Measurements from ENCODE around the gene AFF3.
"Not testable (repeated sequence)": the region's sequence is repeated elsewhere in the genome, so short reads cannot be mapped to it uniquely, and the experiment has no call there.

AFF3 gene

GRCh38 chr2:99748344-99748743 is 394.0 kb downstream of the AFF3 start:
- Histone ChIP-seq H3K4me1 (ENCODE audit: insufficient read depth, poor library complexity, severe bottlenecking) (no peaks in the 10 kb centered on the region), H3K36me3 (ENCODE audit: low read depth) (no peaks in the 10 kb centered on the region), H3K27ac (ENCODE audit: poor library complexity, severe bottlenecking) (no peak overlapping the region), H3K27me3 (ENCODE audit: insufficient read depth, poor library complexity, severe bottlenecking) (no peaks in the 10 kb centered on the region), H3K9me3 (ENCODE audit: severe bottlenecking) (no peaks in the 10 kb centered on the region), H3K4me3 (ENCODE audit: severe bottlenecking) (no peak overlapping the region)
- ATAC-seq (ENCODE audit: low read depth), result no peak
- TF ChIP-seq, protein P1, sequence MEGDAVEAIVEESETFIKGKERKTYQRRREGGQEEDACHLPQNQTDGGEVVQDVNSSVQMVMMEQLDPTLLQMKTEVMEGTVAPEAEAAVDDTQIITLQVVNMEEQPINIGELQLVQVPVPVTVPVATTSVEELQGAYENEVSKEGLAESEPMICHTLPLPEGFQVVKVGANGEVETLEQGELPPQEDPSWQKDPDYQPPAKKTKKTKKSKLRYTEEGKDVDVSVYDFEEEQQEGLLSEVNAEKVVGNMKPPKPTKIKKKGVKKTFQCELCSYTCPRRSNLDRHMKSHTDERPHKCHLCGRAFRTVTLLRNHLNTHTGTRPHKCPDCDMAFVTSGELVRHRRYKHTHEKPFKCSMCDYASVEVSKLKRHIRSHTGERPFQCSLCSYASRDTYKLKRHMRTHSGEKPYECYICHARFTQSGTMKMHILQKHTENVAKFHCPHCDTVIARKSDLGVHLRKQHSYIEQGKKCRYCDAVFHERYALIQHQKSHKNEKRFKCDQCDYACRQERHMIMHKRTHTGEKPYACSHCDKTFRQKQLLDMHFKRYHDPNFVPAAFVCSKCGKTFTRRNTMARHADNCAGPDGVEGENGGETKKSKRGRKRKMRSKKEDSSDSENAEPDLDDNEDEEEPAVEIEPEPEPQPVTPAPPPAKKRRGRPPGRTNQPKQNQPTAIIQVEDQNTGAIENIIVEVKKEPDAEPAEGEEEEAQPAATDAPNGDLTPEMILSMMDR (IDR thresholded peaks at IDR 0.05; ENCODE audit: poor library complexity, severe bottlenecking), result no peak
- no peak for DNase-seq (ENCODE audit: low spot score)

DNA sequence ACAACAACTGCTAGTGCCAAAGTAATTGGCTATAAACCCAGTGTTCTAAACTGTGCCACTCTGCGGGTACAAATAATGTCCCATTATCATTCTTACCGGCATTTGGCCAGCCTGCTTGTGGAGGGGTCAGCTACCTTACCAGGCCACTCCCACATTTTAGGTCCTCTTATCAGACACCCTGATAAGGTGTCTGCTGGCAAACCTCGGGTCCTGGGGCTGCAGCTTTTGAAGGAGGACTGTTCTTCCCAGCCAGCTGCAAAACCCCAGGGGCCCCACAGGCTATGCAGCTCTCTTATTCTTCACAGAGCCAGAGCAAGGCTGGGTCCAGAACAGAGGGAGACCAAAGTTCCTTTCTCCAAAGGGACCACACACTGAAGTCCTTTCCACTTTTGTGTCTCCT is 394.5 kb downstream of the AFF3 start:
- Histone ChIP-seq H3K36me3 (ENCODE audit: low read depth) (no peaks in the 10 kb centered on the region), H3K4me3 (ENCODE audit: severe bottlenecking) (no peak overlapping the region), H3K9me3 (ENCODE audit: severe bottlenecking) (no peaks in the 10 kb centered on the region), H3K27me3 (ENCODE audit: insufficient read depth, poor library complexity, severe bottlenecking) (no peaks in the 10 kb centered on the region), H3K4me1 (ENCODE audit: insufficient read depth, poor library complexity, severe bottlenecking) (no peaks in the 10 kb centered on the region), H3K27ac (ENCODE audit: poor library complexity, severe bottlenecking) (no peak overlapping the region)
- DNase-seq (ENCODE audit: low spot score) (no peak), ATAC-seq (ENCODE audit: low read depth) (no peak)
- TF ChIP-seq, protein P1 (IDR thresholded peaks at IDR 0.05; ENCODE audit: poor library complexity, severe bottlenecking), result no peak

DNA sequence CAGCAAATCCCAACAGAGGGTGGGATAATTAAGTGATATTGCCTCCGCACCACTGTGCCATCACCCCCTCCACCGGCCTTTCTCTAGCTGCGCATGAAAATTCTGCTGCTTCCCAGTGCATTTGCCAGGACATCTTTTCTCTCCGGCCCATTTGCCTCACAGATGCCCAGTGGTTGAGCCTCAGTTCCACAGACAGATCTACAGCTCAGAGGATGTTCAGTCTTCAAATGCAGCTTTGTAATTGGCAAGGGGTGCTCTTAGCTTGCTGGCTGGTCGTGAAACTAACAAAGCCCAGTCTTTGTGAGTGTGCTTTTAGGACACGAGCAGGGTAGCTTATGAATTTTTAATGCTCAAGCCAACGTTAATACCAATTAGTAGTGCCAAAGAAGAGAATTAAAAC is 399.2 kb downstream of the AFF3 start:
- TF ChIP-seq, protein P1 (IDR thresholded peaks at IDR 0.05; ENCODE audit: poor library complexity, severe bottlenecking), result no peak
- Histone ChIP-seq H3K27me3 (ENCODE audit: insufficient read depth, poor library complexity, severe bottlenecking) (no peaks in the 10 kb centered on the region), H3K27ac (ENCODE audit: poor library complexity, severe bottlenecking) (no peak overlapping the region), H3K4me3 (ENCODE audit: severe bottlenecking) (no peak overlapping the region), H3K9me3 (ENCODE audit: severe bottlenecking) (no peaks in the 10 kb centered on the region), H3K36me3 (ENCODE audit: low read depth) (no peaks in the 10 kb centered on the region), H3K4me1 (ENCODE audit: insufficient read depth, poor library complexity, severe bottlenecking) (no peaks in the 10 kb centered on the region)
- DNase-seq (ENCODE audit: low spot score) (no peak), ATAC-seq (ENCODE audit: low read depth) (no peak)

DNA sequence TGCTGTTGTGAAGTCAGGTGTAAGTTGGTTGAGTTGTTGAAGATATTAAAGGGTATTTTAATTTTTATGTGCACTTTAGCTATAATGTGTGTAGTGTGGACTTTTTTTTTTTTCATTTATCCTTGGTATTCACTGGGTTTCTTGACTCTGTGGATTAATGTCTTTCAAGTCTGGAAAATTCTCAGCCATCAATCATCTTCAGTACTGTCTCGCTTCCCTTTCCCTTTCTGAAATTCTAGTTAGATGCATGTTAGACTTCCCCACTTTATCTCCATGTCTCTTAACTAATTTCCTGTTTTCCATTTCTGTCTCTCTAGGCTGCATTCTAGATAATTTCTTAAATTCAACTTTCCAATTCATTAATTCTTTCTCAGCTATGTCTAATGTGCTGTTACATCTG is 404.9 kb downstream of the AFF3 start:
- Histone ChIP-seq H3K27ac (ENCODE audit: poor library complexity, severe bottlenecking) (no peak overlapping the region), H3K9me3 (ENCODE audit: severe bottlenecking) (no peaks in the 10 kb centered on the region), H3K27me3 (ENCODE audit: insufficient read depth, poor library complexity, severe bottlenecking) (no peaks in the 10 kb centered on the region), H3K4me3 (ENCODE audit: severe bottlenecking) (no peak overlapping the region), H3K36me3 (ENCODE audit: low read depth) (no peaks in the 10 kb centered on the region), H3K4me1 (ENCODE audit: insufficient read depth, poor library complexity, severe bottlenecking) (peaks cover 6% of the 10 kb centered on the region)
- TF ChIP-seq, protein P1 (IDR thresholded peaks at IDR 0.05; ENCODE audit: poor library complexity, severe bottlenecking), result no peak
- ATAC-seq (ENCODE audit: low read depth) (no peak), DNase-seq (ENCODE audit: low spot score) (no peak)

- TF ChIP-seq, protein P1 (IDR thresholded peaks at IDR 0.05; ENCODE audit: poor library complexity, severe bottlenecking), result no peak
- no peaks in the 10 kb centered on the region for H3K36me3 ChIP-seq (ENCODE audit: low read depth)
- ATAC-seq (ENCODE audit: low read depth) (no peak), DNase-seq (ENCODE audit: low spot score) (no peak)
- H3K27me3 ChIP-seq (ENCODE audit: insufficient read depth, poor library complexity, severe bottlenecking), result no peaks in the 10 kb centered on the region
- H3K4me1 ChIP-seq (ENCODE audit: insufficient read depth, poor library complexity, severe bottlenecking), result peaks cover 6% of the 10 kb centered on the region
- H3K9me3 ChIP-seq (ENCODE audit: severe bottlenecking), result no peaks in the 10 kb centered on the region
- no peak overlapping the region for H3K27ac ChIP-seq (ENCODE audit: poor library complexity, severe bottlenecking)
- H3K4me3 ChIP-seq (ENCODE audit: severe bottlenecking), result no peak overlapping the region
These were observed 406.6 kb downstream of the AFF3 start for GRCh38 chr2:99735753-99736152.

- H3K27ac ChIP-seq (ENCODE audit: poor library complexity, severe bottlenecking); H3K27me3 ChIP-seq (ENCODE audit: insufficient read depth, poor library complexity, severe bottlenecking); DNase-seq (ENCODE audit: low spot score); H3K4me1 ChIP-seq (ENCODE audit: insufficient read depth, poor library complexity, severe bottlenecking); H3K36me3 ChIP-seq (ENCODE audit: low read depth); H3K9me3 ChIP-seq (ENCODE audit: severe bottlenecking); H3K4me3 ChIP-seq (ENCODE audit: severe bottlenecking): not testable (repeated sequence)
- ATAC-seq (ENCODE audit: low read depth), result 0 out of 3 replicates have a peak, but pooled peaks have one; percentile 35
These were observed 407.1 kb downstream of the AFF3 start for GRCh38 chr2:99735314-99735713.

All from RWPE2 (cell line).